GM21423 (cell line): Measurements from ENCODE around the gene FBXO28.
A peak's percentile ranks its signal among the peaks of the same experiment; 100 is the strongest.
"Not testable (repeated sequence)": the region's sequence is repeated elsewhere in the genome, so short reads cannot be mapped to it uniquely, and the experiment has no call there.

Experiments used
- ATAC-seq: cut with Tn5 transposase; IDR thresholded peaks from one replicate; pipeline ENCODE4 v1.9.1; 2021; ENCODE audit warnings: mild to moderate bottlenecking, moderate library complexity; ENCODE audit not compliant: unreplicated experiment

The FBXO28 gene

DNA sequence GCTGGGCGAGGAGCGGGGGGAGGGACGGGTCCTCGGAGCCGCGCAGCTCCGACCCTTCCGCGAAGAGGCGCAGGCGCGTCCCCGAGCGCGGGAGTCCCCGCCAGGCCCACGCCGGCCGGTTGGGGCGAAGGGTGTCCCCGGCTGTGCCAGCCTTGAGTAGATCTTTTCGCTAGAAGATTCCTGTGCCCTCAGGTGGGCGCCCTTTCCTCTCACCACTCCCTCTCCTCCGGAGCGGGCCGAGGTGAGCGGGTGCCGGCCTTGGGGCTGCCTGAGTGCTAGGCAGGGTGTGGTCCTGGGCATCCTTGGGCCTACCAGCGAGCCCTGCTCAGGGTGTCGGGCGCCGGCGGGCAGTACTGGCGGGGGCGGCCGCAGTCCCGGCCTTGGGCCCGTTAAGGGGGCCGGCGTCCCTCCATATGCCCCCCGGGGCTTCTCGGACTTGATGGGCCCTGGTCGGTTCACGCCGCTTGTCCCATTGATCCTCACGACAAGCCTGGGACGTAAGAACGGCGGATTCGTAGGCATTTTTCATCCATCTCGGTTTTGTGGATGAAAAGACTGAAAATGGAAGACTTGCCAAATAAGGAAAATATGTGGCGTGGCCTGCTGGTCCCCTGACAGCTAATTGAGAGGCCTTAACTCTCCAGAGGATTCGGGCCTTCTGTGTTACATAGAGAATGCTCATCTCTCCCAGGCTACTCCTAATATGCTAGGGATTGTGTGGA is 69.8 kb downstream of the FBXO28 start:
- peak; percentile 38 for ATAC-seq

DNA sequence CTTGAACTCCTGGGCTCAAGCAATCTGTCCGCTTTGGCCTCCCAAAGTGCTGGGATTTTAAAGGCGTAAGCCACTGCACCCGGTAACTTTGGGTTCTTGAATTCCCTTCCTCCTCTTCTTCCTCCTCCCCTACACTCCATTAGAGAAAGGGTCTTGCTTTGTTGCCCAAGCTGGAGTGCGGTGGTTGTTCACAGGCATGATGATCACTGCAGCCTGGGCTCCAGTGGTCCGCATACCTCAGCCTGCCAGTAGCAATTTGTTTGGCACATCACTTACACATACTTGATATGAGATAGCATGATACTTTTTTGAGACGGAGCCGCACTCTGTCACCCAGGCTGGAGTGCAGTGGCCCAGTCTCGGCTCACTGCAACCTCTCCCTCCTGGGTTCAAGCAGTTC is 71.3 kb downstream of the FBXO28 start:
- ATAC-seq = no peak

DNA sequence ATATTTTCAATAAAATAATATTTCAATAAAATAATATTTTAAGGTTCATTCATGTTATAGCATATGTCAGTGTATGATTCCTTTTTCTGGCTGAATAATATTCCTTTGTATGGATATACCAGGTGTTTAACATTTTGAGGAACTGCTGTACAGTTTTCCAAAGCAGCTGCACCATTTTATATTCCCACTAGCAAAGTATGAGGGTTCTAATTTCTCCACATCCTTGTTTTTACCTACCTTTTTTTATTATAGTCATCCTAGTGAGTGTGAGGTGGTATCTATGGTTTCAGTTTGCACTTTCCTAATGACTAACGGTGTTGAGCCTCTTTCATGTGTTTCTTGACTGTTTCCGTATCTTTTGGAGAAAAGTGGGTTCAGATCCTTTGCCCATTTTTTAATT is 74.4 kb downstream of the FBXO28 start:
- ATAC-seq = no peak

DNA sequence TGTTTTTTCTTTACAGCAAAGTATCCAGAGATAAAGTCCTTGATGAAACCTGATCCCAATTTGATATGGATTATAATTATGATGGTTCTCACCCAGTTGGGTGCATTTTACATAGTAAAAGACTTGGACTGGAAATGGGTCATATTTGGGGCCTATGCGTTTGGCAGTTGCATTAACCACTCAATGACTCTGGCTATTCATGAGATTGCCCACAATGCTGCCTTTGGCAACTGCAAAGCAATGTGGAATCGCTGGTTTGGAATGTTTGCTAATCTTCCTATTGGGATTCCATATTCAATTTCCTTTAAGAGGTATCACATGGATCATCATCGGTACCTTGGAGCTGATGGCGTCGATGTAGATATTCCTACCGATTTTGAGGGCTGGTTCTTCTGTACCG is 75.7 kb downstream of the FBXO28 start:
- no peak for ATAC-seq

DNA sequence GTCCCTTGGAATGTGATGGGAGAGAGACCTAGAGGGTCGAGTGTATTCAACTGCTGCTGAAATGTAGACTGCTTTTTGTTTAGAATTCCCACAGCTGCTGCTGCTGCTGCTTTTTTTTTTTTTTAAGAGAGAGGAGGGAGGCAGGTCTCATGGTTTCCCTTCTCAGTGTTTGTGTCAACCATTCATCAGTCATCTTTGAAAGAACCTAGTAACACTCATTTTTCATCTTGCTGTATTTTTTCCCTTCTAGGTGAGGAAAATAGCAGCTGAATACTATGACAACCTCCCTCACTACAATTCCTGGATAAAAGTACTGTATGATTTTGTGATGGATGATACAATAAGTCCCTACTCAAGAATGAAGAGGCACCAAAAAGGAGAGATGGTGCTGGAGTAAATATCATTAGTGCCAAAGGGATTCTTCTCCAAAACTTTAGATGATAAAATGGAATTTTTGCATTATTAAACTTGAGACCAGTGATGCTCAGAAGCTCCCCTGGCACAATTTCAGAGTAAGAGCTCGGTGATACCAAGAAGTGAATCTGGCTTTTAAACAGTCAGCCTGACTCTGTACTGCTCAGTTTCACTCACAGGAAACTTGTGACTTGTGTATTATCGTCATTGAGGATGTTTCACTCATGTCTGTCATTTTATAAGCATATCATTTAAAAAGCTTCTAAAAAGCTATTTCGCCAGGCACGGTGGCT is 78.3 kb downstream of the FBXO28 start:
- no peak for ATAC-seq

DNA sequence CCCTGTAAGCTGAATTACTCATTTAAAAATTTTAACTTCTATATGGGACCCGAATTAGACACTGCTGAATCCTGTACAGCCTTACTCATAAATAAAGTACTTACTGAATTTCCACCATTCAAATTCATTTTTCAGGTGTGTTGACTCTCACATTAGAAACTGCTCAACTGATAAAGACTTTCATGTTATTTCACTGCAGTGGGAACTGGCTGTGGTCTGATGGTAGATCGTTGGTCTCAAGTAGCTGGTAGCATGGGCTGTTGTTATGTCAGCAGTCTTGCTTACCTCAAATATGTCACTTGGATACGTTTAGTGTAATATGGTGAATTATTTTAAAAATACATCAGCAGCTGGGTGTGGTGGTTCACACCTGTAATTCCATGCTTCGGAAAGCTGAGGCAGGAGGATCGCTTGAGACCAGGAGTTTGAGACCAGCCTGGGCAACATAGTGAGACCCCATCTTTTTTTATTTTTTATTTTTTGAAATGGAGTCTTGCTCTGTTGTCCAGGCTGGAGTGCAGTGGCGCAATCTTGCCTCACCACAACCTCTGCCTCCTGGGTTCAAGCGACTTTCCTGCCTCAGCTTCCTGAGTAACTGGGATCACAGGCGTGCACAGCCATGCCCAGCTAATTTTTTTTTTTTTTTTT is 79.5 kb downstream of the FBXO28 start:
- no peak for ATAC-seq

DNA sequence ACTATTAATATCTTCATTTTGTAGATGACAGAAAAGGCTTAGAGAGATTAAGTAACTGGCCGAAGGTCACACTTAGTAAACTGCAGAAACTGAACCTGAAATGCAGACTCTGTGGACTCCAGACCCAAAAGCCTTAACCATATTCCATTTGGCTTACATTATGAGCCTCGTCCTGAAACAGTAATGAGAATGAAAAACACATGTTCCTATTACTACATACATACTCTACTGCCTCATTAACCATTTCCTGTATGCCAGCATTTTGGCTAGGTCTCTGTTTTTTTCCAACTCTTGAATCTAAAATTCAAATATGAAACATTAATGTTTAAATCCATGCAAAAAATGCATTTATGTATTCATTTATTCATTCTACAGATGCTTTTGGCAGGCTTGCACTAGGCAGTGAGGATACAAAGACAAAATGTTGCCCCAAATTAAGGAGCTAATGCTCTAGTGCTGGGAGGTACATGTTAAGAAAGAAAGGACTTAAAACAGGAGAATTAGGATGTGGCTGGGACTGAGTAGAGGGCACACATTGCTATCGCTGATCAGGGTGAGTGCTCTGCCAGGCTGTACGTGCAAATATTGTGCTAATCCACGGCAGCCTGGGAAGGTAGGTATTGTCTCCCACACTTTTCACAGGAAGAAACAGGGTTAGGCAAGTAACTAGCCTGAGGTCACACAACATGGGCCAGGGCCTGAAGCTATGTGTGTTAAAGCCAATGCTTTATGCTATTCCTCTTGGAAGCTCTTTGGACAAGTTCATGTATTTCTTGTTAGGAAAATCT is 83.1 kb downstream of the FBXO28 start:
- no peak for ATAC-seq

DNA sequence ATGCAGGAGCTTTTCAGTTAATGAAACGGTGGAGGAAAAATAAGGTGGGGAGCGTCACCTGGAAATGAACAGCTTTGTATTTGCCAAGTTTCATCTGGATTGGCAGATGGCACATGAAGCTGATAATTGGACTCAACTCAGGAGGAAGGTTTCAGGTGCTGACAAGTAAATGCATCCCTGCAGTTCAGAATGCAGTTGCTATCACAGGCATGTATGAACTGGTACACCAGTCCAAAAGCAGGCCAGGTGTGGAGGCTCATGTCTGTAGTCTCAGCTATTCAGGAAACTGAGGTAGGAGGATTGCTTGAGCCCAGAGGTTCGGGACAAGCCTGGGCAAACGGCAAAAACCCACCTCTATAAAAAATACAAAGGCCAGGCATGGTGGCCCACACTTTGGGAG is 84.7 kb downstream of the FBXO28 start:
- ATAC-seq = no peak

DNA sequence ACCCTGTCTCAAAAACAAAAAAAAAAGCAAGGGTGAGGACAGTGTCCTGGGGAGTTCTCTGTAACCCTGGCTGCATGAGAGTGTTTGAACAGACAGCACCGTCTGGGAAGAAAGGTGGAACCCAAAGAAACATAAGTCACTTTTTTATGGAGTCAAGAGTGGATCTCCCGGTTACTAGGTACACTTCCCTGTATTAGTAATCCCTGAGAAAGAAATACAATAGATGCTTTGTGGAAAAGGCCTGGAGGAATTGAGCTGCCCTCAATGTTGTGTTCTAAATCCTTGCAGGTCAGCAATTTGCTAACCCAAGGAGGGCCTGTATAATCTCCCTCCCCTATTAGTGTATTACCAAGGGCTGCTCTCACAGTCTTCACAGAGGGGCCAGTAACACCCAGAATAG is 85.8 kb downstream of the FBXO28 start:
- ATAC-seq = no peak

DNA sequence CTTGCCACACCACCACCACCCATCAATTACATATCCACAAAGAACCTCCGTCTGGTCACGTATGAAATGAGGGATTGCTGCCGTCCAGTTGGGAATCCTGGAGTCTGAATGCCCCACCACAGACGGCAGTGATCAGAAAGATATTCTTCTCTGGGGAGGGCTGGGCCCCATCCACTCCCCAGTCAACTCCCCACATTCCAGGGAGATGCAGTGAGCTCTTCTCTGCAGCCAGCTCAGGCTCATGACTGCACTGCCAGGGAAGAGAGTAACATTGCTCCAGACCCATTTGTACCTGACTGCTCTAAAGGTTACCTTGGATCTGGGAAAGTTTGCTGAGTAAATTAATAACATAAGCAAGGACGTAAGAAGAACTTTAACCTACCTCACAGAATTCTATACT is 87.5 kb downstream of the FBXO28 start:
- no peak for ATAC-seq

DNA sequence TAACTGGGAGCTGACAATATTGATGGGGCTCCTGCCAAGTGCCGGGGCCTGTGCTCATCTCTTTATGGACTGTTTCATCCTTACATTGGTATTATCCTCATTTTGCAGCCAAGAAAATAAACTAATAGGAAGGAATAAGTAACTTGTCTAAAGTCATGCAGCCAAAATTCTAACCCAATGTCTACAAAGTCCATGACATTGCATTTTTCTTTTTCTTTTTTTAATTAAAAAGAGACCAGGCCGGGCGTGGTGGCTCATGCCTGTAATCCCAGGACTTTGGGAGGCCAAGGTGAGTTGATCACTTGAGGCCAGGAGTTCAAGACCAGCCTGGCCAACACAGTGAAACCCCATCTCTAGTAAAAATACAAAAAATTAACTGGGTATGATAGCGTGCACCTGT is 87.9 kb downstream of the FBXO28 start:
- ATAC-seq = no peak

DNA sequence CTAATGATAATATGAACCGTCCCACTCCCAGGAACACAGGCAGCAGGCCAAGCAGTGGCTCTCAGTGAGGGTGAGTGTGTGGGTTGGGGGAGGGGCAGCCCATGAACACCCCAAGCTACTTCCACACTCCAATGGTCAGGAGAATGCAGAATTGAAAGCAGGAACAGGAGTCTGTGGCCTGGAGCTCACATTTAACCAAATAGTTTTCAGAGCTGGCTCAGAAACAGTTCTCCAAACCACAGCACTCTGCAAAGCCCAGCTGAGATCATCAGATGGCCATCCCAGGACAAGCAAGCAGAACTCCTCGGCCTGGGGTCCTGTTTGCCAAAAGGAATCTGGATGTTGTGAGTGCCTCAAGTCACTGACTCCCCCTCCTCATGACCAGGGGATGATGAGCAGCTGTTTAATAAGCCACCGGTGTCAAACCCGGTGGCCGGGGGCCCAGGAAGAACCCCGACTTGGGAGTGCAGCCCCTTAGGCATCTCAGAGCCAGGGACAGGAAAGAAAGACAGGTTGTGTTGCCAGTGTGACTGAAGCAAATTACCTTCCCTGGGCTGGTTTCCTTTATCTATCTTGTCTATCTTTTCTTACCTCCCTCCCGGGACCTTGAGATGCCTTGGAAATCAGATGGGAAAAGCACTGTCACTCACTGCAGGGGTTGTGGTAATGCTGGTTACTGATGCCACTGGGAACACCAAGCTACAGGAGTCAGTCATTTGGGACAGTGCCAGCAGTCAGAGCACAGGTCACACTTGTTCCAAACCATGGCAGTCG is 89.5 kb downstream of the FBXO28 start:
- peak; percentile 56 for ATAC-seq

DNA sequence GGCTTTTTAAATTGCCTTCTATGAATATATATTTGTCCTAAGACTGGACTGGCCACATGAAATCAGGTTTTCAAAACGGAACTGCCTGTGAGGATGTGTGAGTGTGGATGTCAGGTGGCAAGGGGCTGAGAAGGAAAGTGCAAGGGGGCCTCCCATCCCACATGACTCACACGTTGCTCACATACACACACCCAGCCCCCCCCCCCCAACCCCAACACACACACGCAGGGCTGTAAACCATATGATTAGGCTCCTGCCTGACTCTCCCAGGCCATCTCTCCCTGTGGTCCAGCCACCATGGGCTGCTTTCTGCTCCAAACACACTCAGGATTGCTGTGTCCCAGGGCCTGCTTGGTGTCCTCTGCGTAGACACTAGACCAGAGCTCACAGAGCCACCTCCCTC is 91.5 kb downstream of the FBXO28 start:
- peak; percentile 46 for ATAC-seq

DNA sequence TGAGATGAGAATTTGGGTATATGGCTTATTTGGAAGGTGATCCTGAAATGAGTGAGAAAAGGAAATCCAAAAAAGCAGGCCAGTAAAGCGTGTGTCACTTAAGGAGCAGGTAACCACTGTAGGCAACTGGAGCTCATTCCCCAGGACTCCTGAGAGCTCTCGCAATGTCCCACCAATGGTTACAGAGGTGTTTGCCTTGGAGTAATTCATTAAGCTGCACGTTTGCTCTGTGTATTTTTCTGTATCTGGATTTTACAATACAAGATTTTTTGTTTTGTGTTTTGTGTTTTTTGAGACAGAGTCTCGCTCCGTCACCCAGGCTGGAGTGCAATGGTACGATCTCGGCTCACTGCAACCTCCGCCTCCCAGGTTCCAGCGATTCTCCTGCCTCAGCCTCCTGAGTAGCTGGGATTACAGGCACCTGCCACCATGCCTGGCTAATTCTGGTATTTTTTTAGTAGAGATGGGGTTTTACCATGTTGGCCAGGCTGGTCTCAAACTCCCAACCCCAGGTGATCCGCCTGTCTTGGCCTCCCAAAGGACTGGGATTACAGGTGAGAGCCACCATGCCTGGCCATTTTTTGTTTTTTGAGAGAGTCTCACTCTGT is 92.1 kb downstream of the FBXO28 start:
- ATAC-seq = not testable (repeated sequence)

DNA sequence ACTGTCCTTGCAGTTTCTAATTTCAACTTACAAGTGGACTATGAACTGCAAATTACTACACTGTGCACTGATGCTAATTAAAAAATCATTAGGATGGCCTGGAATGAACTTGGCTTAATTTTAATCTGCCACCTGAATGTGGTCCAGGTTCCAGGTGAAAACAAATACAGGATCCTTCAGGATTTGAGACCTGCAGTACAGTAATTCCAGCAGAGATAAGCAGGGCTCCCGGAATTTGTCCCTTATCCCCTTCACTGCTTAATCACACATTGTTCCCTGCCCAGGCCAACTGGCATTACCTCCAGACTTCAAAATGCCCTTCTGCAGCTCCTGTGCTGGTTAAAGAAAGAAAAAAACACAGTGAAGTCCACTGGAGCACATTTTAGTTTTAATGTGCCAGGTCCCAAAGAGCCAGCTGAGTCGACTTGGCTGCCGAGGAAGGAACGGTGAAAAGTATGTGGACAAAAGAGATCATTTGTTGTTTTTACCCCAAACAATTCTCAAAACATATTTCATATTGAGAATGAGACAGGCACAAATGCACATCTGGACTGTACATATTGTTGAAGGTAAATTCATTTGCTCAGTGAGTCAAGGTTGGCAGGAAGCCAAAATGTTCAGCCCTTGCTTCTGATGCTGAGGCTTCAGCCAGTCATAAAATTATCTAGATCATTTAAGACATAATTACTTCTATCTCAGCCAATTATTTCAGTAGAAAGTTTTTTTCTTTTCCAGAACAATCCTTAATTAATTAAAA is 97.5 kb downstream of the FBXO28 start:
- no peak for ATAC-seq
